ENCODE results near the gene SLC2A9.

SLC2A9 gene

GRCh38 chr4:9899306-9900055, 121.8 kb downstream of the SLC2A9 start:
- no peaks in the 10 kb centered on the region for H3K36me3 ChIP-seq (ENCODE audit: control insufficient read depth in 2 of 2, insufficient read depth in 2 of 2, low read length in 2 of 2)
- H3K4me1 ChIP-seq (ENCODE audit: control insufficient read depth in 2 of 2, insufficient read depth in 2 of 2, low read length in 2 of 2): no peaks in the 10 kb centered on the region
- H3K9ac ChIP-seq (ENCODE audit: low read depth in 1 of 2, low read length in 2 of 2): no peak overlapping the region
- H3K27ac ChIP-seq (ENCODE audit: low read depth in 2 of 2, low read length in 2 of 2): no peak overlapping the region
- H3K9me3 ChIP-seq (ENCODE audit: control insufficient read depth in 2 of 2, low read length in 2 of 2): no peaks in the 10 kb centered on the region
- no peak overlapping the region for H3K4me3 ChIP-seq (ENCODE audit: low read length in 2 of 2)
- H3K27me3 ChIP-seq (ENCODE audit: control insufficient read depth in 2 of 2, insufficient read depth in 2 of 2, low read length in 2 of 2): no peaks in the 10 kb centered on the region

DNA sequence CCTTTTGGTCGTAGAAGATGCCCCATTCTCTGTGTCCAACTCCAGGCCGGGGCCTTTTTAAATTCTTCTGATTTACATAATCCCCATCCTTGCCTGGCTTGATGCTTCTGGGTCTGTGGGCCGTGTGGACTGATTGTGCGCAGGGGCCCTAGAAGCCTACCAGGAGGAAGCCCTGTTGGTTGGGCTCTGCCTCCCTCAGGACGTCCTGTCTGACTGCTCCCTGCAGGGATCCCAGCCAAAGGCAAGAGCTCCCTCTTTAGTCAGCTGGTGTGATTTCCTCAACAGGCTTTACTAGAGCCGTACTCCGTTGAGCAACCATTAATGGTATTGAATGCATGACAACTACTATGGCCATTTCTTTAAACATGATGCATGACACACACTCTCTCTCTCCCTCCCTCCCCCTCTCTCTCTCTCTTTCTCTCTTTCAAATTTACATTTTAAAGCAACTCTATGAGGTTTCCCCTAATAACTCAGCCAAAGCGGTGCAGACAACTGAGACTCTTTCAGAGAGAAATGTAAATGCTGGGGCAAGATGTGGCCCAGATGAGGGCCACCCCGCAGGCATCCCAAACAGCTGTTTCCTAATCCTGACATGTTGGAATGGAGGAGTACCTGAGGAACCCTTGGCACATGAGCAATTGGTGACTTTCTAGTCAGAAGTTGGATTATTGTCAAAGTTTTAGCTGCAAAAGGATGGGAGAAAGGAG, 122.5 kb downstream of the SLC2A9 start:
- Histone ChIP-seq H3K4me1 (ENCODE audit: control insufficient read depth in 2 of 2, insufficient read depth in 2 of 2, low read length in 2 of 2) (no peaks in the 10 kb centered on the region), H3K27me3 (ENCODE audit: control insufficient read depth in 2 of 2, insufficient read depth in 2 of 2, low read length in 2 of 2) (no peaks in the 10 kb centered on the region), H3K4me3 (ENCODE audit: low read length in 2 of 2) (no peak overlapping the region), H3K27ac (ENCODE audit: low read depth in 2 of 2, low read length in 2 of 2) (no peak overlapping the region), H3K9me3 (ENCODE audit: control insufficient read depth in 2 of 2, low read length in 2 of 2) (no peaks in the 10 kb centered on the region), H3K9ac (ENCODE audit: low read depth in 1 of 2, low read length in 2 of 2) (no peak overlapping the region), H3K36me3 (ENCODE audit: control insufficient read depth in 2 of 2, insufficient read depth in 2 of 2, low read length in 2 of 2) (no peaks in the 10 kb centered on the region)

DNA sequence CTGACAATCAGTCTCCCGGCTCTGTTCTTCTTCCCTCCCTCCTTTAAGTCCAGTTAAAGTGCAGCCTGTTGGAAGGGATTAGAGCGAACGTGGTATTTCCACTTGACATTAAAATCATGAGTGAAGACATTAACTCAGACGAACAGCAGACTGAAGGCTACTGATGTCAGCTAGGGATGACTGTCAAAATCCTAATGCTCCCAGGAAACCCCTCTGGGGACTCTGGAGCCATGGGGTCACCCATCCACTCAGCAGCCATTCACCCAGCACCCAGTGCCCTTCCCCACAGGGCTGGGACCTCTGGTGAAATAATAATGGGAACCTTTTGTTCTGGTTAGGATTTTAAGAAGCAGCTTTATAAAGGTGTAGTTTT, 126.0 kb downstream of the SLC2A9 start:
- no peaks in the 10 kb centered on the region for H3K27me3 ChIP-seq (ENCODE audit: control insufficient read depth in 2 of 2, insufficient read depth in 2 of 2, low read length in 2 of 2)
- H3K4me3 ChIP-seq (ENCODE audit: low read length in 2 of 2): no peak overlapping the region
- H3K4me1 ChIP-seq (ENCODE audit: control insufficient read depth in 2 of 2, insufficient read depth in 2 of 2, low read length in 2 of 2): no peaks in the 10 kb centered on the region
- H3K27ac ChIP-seq (ENCODE audit: low read depth in 2 of 2, low read length in 2 of 2): no peak overlapping the region
- no peaks in the 10 kb centered on the region for H3K36me3 ChIP-seq (ENCODE audit: control insufficient read depth in 2 of 2, insufficient read depth in 2 of 2, low read length in 2 of 2)
- no peaks in the 10 kb centered on the region for H3K9me3 ChIP-seq (ENCODE audit: control insufficient read depth in 2 of 2, low read length in 2 of 2)
- H3K9ac ChIP-seq (ENCODE audit: low read depth in 1 of 2, low read length in 2 of 2): no peak overlapping the region

- Histone ChIP-seq H3K36me3 (ENCODE audit: control insufficient read depth in 2 of 2, insufficient read depth in 2 of 2, low read length in 2 of 2) (no peaks in the 10 kb centered on the region), H3K4me3 (ENCODE audit: low read length in 2 of 2) (no peak overlapping the region), H3K9ac (ENCODE audit: low read depth in 1 of 2, low read length in 2 of 2) (no peak overlapping the region), H3K27ac (ENCODE audit: low read depth in 2 of 2, low read length in 2 of 2) (no peak overlapping the region), H3K9me3 (ENCODE audit: control insufficient read depth in 2 of 2, low read length in 2 of 2) (no peaks in the 10 kb centered on the region), H3K4me1 (ENCODE audit: control insufficient read depth in 2 of 2, insufficient read depth in 2 of 2, low read length in 2 of 2) (no peaks in the 10 kb centered on the region), H3K27me3 (ENCODE audit: control insufficient read depth in 2 of 2, insufficient read depth in 2 of 2, low read length in 2 of 2) (no peaks in the 10 kb centered on the region)
Observed at GRCh38 chr4:9894644-9895332, 126.5 kb downstream of the SLC2A9 start.

DNA sequence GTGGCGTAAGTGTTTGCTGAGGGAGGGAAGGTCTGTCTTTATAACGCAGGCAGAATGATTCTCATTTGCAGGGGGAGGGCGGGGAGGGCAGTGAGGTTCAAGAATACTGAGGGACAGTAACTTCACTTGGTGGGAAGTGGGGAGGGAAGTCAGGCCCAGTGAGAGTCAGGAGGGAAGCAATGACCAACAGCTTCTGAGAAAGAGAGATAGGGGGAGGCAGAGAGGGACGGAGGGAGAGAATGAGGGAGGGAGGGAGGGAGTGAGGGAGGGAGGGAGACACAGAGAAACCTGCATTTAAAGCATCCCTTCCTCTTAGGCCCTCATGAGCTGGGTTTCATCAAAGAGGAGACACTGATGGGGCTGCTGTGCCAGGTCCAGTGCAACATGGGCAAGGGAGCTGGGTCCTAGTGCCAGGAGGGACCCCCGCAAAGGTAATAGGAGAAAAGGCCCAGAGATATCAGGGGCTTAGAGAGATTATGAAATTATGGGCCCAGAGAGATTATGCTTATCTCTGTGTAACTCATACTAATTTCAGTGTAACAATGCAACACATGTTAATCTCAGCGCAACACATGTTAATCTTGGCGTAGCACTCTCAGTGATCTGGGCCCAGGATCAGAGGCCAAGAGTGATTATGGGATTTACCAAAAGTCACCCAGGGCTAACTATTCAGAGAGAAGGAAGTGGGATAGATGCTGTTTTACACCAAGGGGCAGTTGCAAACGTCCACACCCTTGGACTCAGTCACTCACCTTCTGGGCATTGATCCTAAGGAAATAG, 127.8 kb downstream of the SLC2A9 start:
- no peaks in the 10 kb centered on the region for H3K27me3 ChIP-seq (ENCODE audit: control insufficient read depth in 2 of 2, insufficient read depth in 2 of 2, low read length in 2 of 2)
- no peak overlapping the region for H3K4me3 ChIP-seq (ENCODE audit: low read length in 2 of 2)
- no peaks in the 10 kb centered on the region for H3K36me3 ChIP-seq (ENCODE audit: control insufficient read depth in 2 of 2, insufficient read depth in 2 of 2, low read length in 2 of 2)
- no peaks in the 10 kb centered on the region for H3K9me3 ChIP-seq (ENCODE audit: control insufficient read depth in 2 of 2, low read length in 2 of 2)
- no peak overlapping the region for H3K9ac ChIP-seq (ENCODE audit: low read depth in 1 of 2, low read length in 2 of 2)
- H3K4me1 ChIP-seq (ENCODE audit: control insufficient read depth in 2 of 2, insufficient read depth in 2 of 2, low read length in 2 of 2): no peaks in the 10 kb centered on the region
- H3K27ac ChIP-seq (ENCODE audit: low read depth in 2 of 2, low read length in 2 of 2): no peak overlapping the region

DNA sequence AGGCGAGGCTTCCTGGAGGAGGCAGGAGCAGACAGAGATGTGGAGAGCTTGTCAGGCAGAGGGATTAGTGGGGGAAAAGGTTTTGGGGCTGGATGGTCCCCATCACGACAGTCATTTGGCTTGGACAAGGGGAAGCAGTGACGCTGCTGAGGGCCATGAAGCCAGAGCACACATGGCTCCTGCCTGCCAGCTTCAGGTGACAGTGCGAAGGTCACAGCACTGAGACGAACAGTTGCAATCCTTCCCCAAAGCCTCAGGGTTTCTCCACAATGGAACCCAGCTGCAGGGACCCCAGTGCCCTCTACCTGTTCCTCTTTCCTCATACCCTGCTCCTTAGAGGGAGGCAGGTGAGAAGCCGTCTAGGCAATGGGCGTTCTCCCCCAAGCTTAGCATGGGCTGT, 129.6 kb downstream of the SLC2A9 start:
- Histone ChIP-seq H3K9ac (ENCODE audit: low read depth in 1 of 2, low read length in 2 of 2) (no peak overlapping the region), H3K4me1 (ENCODE audit: control insufficient read depth in 2 of 2, insufficient read depth in 2 of 2, low read length in 2 of 2) (no peaks in the 10 kb centered on the region), H3K4me3 (ENCODE audit: low read length in 2 of 2) (no peak overlapping the region), H3K27ac (ENCODE audit: low read depth in 2 of 2, low read length in 2 of 2) (no peak overlapping the region), H3K27me3 (ENCODE audit: control insufficient read depth in 2 of 2, insufficient read depth in 2 of 2, low read length in 2 of 2) (no peaks in the 10 kb centered on the region), H3K36me3 (ENCODE audit: control insufficient read depth in 2 of 2, insufficient read depth in 2 of 2, low read length in 2 of 2) (no peaks in the 10 kb centered on the region), H3K9me3 (ENCODE audit: control insufficient read depth in 2 of 2, low read length in 2 of 2) (no peaks in the 10 kb centered on the region)

DNA sequence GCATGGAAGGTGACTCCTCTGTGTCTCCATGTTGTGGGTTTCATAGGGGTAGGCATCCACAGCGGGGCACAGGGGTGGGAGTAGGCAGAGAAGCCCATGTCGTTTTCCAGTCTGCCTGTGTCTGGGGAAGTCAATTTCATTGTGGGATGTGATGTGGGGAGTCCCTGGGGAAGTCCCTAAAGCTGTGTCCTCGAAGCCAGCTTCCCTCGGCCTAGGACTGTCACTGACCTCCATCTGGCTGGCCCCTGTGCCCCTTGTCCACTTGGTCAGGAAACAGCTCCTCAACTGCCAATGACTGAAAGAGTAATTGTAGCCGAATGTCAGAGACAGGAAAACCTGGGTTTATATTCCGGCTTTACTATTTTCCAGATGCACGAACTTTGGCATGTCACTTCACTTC, 130.2 kb downstream of the SLC2A9 start:
- H3K27me3 ChIP-seq (ENCODE audit: control insufficient read depth in 2 of 2, insufficient read depth in 2 of 2, low read length in 2 of 2): no peaks in the 10 kb centered on the region
- no peaks in the 10 kb centered on the region for H3K36me3 ChIP-seq (ENCODE audit: control insufficient read depth in 2 of 2, insufficient read depth in 2 of 2, low read length in 2 of 2)
- no peaks in the 10 kb centered on the region for H3K9me3 ChIP-seq (ENCODE audit: control insufficient read depth in 2 of 2, low read length in 2 of 2)
- H3K4me1 ChIP-seq (ENCODE audit: control insufficient read depth in 2 of 2, insufficient read depth in 2 of 2, low read length in 2 of 2): no peaks in the 10 kb centered on the region
- H3K4me3 ChIP-seq (ENCODE audit: low read length in 2 of 2): no peak overlapping the region
- no peak overlapping the region for H3K27ac ChIP-seq (ENCODE audit: low read depth in 2 of 2, low read length in 2 of 2)
- H3K9ac ChIP-seq (ENCODE audit: low read depth in 1 of 2, low read length in 2 of 2): no peak overlapping the region

- no peak overlapping the region for H3K9ac ChIP-seq (ENCODE audit: low read depth in 1 of 2, low read length in 2 of 2)
- H3K27ac ChIP-seq (ENCODE audit: low read depth in 2 of 2, low read length in 2 of 2): no peak overlapping the region
- H3K9me3 ChIP-seq (ENCODE audit: control insufficient read depth in 2 of 2, low read length in 2 of 2): no peaks in the 10 kb centered on the region
- H3K27me3 ChIP-seq (ENCODE audit: control insufficient read depth in 2 of 2, insufficient read depth in 2 of 2, low read length in 2 of 2): no peaks in the 10 kb centered on the region
- no peaks in the 10 kb centered on the region for H3K36me3 ChIP-seq (ENCODE audit: control insufficient read depth in 2 of 2, insufficient read depth in 2 of 2, low read length in 2 of 2)
- no peak overlapping the region for H3K4me3 ChIP-seq (ENCODE audit: low read length in 2 of 2)
- H3K4me1 ChIP-seq (ENCODE audit: control insufficient read depth in 2 of 2, insufficient read depth in 2 of 2, low read length in 2 of 2): no peaks in the 10 kb centered on the region
Observed at GRCh38 chr4:9889306-9889705, 132.0 kb downstream of the SLC2A9 start.

DNA sequence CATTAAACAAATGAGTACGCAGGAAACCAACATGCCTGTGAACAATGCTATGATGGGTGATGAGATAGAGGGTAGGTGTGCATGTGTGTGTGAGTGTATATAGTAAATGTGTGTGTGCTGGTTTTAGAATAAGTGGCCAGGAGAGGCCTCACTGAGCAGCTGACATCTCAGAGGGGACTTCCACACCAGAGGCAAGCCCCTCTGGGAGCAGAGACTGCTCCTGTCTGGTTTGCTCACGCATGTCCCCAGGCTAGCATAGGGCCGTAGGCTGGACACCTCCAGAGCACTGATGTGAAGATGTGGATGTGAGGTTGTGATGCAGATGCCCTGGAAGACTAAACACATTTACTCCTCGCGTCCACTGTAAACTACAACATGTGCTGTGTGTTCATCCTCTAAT, 135.3 kb downstream of the SLC2A9 start:
- Histone ChIP-seq H3K4me1 (ENCODE audit: control insufficient read depth in 2 of 2, insufficient read depth in 2 of 2, low read length in 2 of 2) (no peaks in the 10 kb centered on the region), H3K9me3 (ENCODE audit: control insufficient read depth in 2 of 2, low read length in 2 of 2) (no peaks in the 10 kb centered on the region), H3K9ac (ENCODE audit: low read depth in 1 of 2, low read length in 2 of 2) (no peak overlapping the region), H3K27ac (ENCODE audit: low read depth in 2 of 2, low read length in 2 of 2) (no peak overlapping the region), H3K27me3 (ENCODE audit: control insufficient read depth in 2 of 2, insufficient read depth in 2 of 2, low read length in 2 of 2) (no peaks in the 10 kb centered on the region), H3K4me3 (ENCODE audit: low read length in 2 of 2) (no peak overlapping the region), H3K36me3 (ENCODE audit: control insufficient read depth in 2 of 2, insufficient read depth in 2 of 2, low read length in 2 of 2) (no peaks in the 10 kb centered on the region)
